Right lobe of liver (tissue), 6 donors: ENCODE data around the gene ENO2. TPM values are rescaled to one million over a fixed set of nuclear protein-coding genes. Genes with fewer than 3 reads are reported as not detected.

Experiments
- ATAC-seq, 4 donors: fragments of 200-7000 bp; cut with Tn5 transposase; one replicate each; pipeline ENCODE4 v1.9.1; 2020; ENCODE audit warnings: mild to moderate bottlenecking in 4 of 4, moderate library complexity in 4 of 4
- DNase-seq, 3 donors: peaks; one replicate each; pipeline ENCODE4 v3.0.0-alpha.2; 2020
- H3K27ac ChIP-seq, 3 donors: fragments of 200-600 bp; one replicate each; pipeline ENCODE4 v1.8.0; 2022
- H3K27me3 ChIP-seq, 2 donors: fragments of 200-600 bp; one replicate each; pipeline ENCODE4 v1.8.0; 2022
- H3K36me3 ChIP-seq, 4 donors: fragments of 200-600 bp; sonication (generic) in 1 of 4; one replicate each; pipeline versions ENCODE4 v1.5.1 to v1.8.0; 2017 to 2022; ENCODE audit warnings: control low read depth in 1 of 4
- H3K4me1 ChIP-seq, 4 donors: fragments of 200-600 bp; sonication (generic) in 1 of 4; one replicate each; pipeline versions ENCODE4 v1.5.1 to v1.8.0; 2017 to 2022; ENCODE audit warnings: control low read depth in 1 of 4
- H3K4me3 ChIP-seq, 3 donors: fragments of 200-600 bp; one replicate each; pipeline ENCODE4 v1.8.0; 2022
- H3K9me3 ChIP-seq, 4 donors: fragments of 200-600 bp; sonication (generic) in 1 of 4; one replicate each; pipeline versions ENCODE4 v1.5.1 to v1.8.0; 2017 to 2022; ENCODE audit warnings: control low read depth in 1 of 4
- POLR2A ChIP-seq: fragments of 450-650 bp; IDR thresholded peaks from one replicate; pipeline ENCODE4 v1.6.1; 2017; ENCODE audit warnings: antibody characterized with exemption, mild to moderate bottlenecking
- WGBS: methylation state at CpG from one replicate; pipeline ENCODE4 v1.1.6; 2018; ENCODE audit warnings: low coverage, low lambda C conversion rate; ENCODE audit not compliant: insufficient coverage; ENCODE audit errors: missing lambda C conversion rate; 5-methylcytosine and 5-hydroxymethylcytosine counted together
- intact Hi-C, 2 donors: fragments of 100-400 bp; cut with DNase I; formaldehyde crosslinking; loops; one replicate each; pipeline versions ENCODE4 v1.11.2 to v1.14.1; 2022
- total RNA-seq, 6 experiments: library from RNA; depleted of rRNA in 2 of 6; stranded (reverse); fragments of >200 nt in 2 of 6; fragmentation: NEBNext Ultra II Directional in 3 of 6; extraction: Animal tissue kit (Norgen Biotek cat#: 25700) in 3 of 6; gene quantifications; one replicate each; pipeline versions ENCODE4 v1.1.0 to v1.2.4, GENCODE V29; 2016 to 2023
- TF ChIP-seq, protein P1 (sequence below), 4 donors: fragments of 200-600 bp in 3 of 4; fragments of 450-650 bp in 1 of 4; IDR thresholded peaks; one replicate each; pipeline versions ENCODE4 v1.5.1 to v1.8.0; 2016 to 2022; ENCODE audit warnings: antibody characterized with exemption in 4 of 4, mild to moderate bottlenecking in 2 of 4
- donor health status: DM: no; HTN: yes; CAD: no.
- donor health status: DM: no; HTN: no; CAD: no.
- donor health status: DM: no; HTN: no; CAD: no.
- donor health status: DM: no; HTN: yes; CAD: no.
- donor health status: DM: no; HTN: yes; CAD: no.

ENO2 gene
- total RNA-seq, 6 experiments from 2014 or later = 1.1 to 9.3 (median 2.0) TPM

DNA sequence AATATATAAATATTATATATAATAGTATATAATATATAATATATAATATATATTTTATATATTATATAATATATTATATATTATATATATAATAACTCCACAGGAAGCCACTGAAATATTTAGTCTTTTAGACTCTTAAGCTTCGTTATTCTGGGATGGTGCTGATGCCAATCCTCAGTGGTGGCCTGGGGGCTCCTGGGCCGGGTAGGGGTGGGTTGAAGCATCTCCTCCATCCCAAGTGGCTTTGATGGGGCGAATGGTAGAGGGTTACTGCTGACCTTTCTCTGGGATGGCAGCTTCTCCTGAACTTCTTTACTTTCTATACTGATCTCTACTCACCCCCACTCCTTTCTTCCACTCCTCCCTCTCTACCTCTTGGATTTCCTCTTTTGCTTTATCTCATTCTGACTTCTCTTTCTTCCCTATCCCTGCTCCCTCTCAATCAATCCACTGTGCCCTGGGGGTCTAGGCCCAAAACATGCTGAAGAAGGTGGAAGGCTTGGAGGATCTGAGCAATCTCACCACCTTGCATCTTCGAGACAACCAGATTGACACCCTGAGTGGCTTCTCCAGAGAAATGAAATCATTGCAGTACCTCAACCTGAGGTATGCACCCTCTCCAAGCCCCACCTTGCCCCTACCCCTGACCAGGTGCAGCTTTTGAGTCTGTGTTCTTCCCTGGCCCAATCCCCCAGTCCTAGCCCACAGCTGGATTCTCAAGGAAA, 4.8 kb upstream of the ENO2 start:
- DNase-seq = no peak
- H3K4me3 ChIP-seq = no peak overlapping the region
- WGBS = 83% methylated on average over 4 of the region's 4 CpGs
- H3K27ac ChIP-seq = no peak overlapping the region
- H3K9me3 ChIP-seq = no peaks in the 10 kb centered on the region
- no peak for ATAC-seq
- H3K27me3 ChIP-seq = no peaks in the 10 kb centered on the region
- H3K36me3 ChIP-seq = no peaks in the 10 kb centered on the region
- peaks cover 0 to 5% (median 0%) of the 10 kb centered on the region in 4 donors for H3K4me1 ChIP-seq
- TF ChIP-seq POLR2A = no peak
- TF ChIP-seq, protein P1, sequence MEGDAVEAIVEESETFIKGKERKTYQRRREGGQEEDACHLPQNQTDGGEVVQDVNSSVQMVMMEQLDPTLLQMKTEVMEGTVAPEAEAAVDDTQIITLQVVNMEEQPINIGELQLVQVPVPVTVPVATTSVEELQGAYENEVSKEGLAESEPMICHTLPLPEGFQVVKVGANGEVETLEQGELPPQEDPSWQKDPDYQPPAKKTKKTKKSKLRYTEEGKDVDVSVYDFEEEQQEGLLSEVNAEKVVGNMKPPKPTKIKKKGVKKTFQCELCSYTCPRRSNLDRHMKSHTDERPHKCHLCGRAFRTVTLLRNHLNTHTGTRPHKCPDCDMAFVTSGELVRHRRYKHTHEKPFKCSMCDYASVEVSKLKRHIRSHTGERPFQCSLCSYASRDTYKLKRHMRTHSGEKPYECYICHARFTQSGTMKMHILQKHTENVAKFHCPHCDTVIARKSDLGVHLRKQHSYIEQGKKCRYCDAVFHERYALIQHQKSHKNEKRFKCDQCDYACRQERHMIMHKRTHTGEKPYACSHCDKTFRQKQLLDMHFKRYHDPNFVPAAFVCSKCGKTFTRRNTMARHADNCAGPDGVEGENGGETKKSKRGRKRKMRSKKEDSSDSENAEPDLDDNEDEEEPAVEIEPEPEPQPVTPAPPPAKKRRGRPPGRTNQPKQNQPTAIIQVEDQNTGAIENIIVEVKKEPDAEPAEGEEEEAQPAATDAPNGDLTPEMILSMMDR (IDR thresholded peaks at IDR 0.05) = no peak
- intact Hi-C loops = no loop called here

DNA sequence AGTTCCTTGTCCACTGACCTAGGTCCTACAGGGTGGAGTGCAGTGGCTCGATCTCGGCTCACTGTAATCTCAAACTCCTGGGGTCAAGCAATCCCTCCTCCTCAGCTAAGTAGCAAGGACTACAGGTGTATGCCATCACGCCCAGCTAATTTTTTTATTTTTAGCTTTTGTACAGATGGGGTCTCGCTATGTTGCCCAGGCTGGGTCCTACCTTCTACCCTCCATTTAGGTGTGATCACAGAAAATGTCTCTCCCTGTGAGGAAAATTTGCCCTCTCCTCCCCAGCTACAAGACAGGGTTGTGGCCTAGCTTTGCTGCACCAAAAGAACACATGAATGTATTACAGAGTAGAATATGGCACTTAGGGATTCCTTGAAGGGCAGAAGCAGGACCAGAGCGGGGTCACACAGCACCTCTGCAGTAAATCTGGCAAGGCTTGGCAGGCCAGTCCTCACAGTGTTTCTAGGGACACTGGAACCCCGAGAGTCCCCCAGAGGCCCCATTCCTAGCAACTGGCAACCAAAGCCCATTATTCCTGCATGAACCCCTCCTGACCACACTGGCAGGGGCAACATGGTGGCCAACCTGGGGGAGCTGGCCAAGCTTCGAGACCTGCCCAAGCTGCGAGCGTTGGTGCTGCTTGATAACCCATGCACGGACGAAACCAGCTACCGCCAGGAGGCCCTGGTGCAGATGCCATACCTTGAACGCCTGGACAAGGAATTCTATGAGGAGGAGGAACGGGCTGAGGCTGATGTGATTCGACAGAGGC, 2.0 kb upstream of the ENO2 start:
- Histone ChIP-seq H3K36me3 (no peaks in the 10 kb centered on the region), H3K9me3 (no peaks in the 10 kb centered on the region), H3K4me3 (no peak overlapping the region), H3K27ac (no peak overlapping the region), H3K4me1 (peaks cover 0 to 9% (median 0%) of the 10 kb centered on the region in 4 donors), H3K27me3 (no peaks in the 10 kb centered on the region)
- 68% methylated on average over 4 of the region's 15 CpGs for WGBS
- DNase-seq (no peak), ATAC-seq (no peak)
- TF ChIP-seq POLR2A = no peak
- TF ChIP-seq, protein P1 (IDR thresholded peaks at IDR 0.05) = no peak
- intact Hi-C loops = no loop called here

DNA sequence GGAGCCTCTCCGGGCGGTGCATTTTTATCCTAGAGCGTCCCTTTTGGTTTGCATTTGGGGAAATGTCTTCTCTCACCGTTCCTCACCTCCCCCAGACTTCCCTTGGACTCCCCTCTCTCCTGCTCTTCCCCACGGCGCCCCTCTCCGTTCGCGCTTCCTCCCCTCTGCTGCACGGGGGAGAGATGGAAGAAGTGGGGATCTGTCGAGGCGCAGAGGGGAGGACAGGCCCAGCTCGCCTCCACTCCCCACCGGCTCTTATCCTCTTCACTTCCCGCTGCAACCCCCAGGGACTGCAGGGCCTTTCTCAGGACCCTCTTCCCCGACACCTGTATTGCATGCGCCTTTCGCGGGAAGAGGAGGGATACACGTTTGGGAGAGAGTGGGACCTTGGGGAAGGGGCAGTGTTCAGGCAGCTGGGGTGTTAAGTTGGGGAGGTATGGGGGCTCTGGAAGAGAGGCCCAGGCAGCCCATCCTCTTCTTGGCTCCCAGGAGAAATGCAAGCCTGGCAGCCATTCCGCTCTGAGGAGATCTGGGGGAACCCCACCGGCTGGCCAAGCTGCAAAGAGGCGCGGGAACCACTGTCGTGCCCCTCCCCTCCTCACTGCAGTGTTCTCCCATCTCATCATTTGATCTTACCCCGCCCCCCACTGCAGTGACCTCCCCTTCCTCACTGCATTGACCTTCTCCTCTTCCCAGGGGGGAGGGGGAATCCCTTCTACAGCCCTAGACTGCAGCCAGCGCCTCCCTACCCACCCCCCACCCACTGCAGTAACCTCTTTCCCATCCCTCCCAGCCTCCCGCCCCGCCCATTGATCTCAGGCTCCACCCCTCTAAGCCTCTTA, 788 bp downstream of the ENO2 start:
- Histone ChIP-seq H3K9me3 (no peaks in the 10 kb centered on the region), H3K36me3 (no peaks in the 10 kb centered on the region), H3K4me3 (peak overlapping the region; percentile 46 to 49 (median 47)), H3K4me1 (peaks cover 0 to 9% (median 0%) of the 10 kb centered on the region in 4 donors), H3K27ac (no peak overlapping the region), H3K27me3 (no peaks in the 10 kb centered on the region)
- intact Hi-C loops = no loop called here
- ATAC-seq = peak in 1 of 4 donors; percentile 6
- no peak for DNase-seq
- 15% methylated on average over 19 of the region's 29 CpGs for WGBS
- TF ChIP-seq, protein P1 (IDR thresholded peaks at IDR 0.05) = no peak
- TF ChIP-seq POLR2A = no peak

DNA sequence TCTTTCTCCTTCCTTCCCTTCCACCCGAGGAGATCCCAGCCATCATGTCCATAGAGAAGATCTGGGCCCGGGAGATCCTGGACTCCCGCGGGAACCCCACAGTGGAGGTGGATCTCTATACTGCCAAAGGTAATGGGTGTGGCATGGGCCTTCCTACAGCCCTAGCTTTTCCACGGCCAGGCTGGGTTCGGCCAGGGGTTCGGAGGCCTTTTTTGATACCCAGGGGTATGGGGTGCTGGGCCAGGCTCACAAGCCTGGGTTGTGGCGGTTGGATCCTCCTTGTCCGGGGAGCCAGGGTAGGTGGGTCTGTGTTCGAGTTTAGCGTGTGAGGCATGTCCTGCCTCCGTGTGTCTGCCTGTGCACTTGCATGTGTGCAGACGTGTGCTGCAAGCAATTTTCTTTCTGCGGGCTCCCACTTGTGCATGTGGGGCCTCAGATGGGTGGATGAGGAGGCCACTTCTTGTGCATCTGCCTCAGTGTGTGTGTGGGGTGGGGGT, 1.5 kb downstream of the ENO2 start:
- no peak for TF ChIP-seq POLR2A
- TF ChIP-seq, protein P1 (IDR thresholded peaks at IDR 0.05) = no peak
- 50% methylated on average over 9 of the region's 14 CpGs for WGBS

More for the DNA sequence above, 1.5 kb downstream of the ENO2 start:
- H3K4me3 ChIP-seq = no peak overlapping the region
- no peak overlapping the region for H3K27ac ChIP-seq
- H3K27me3 ChIP-seq = no peaks in the 10 kb centered on the region
- peaks cover 0 to 9% (median 0%) of the 10 kb centered on the region in 4 donors for H3K4me1 ChIP-seq
- no peaks in the 10 kb centered on the region for H3K36me3 ChIP-seq
- intact Hi-C loops = no loop called here
- no peak for ATAC-seq
- H3K9me3 ChIP-seq = no peaks in the 10 kb centered on the region
- DNase-seq = no peak
